ENCODE measurements around the gene PDZD8.
"Not testable (repeated sequence)": the region's sequence is repeated elsewhere in the genome, so short reads cannot be mapped to it uniquely, and the experiment has no call there.

The PDZD8 gene

DNA sequence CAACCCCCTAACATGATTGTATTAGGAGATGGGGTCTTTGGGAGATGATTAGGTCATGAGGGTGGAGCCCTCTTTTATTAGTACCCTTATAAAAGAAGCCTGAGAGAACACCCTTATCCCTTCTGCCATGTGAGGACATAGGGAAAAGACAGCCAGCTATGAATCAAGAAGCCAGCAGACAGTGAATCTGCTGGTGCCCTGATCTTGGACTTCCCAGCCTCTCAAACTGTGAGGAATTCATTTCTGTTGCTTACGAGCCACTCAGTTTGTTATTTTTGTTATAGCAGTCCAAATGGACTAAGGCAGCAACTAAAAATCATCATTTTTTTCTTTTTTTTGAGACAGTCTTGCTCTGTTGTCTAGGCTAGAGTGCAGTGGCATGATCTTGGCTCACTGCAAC lies 74.6 kb downstream of the PDZD8 start:
- DNase-seq (ENCODE audit: extremely low spot score) = no peak
- ChIA-PET POLR2A (no interaction called here), CTCF (interaction anchor here (1.5 kb wide), 1 partner anchor 84 kb away, joined by 4 read pairs; no protein-coding TSS in a partner anchor)
- TF ChIP-seq, protein P1, sequence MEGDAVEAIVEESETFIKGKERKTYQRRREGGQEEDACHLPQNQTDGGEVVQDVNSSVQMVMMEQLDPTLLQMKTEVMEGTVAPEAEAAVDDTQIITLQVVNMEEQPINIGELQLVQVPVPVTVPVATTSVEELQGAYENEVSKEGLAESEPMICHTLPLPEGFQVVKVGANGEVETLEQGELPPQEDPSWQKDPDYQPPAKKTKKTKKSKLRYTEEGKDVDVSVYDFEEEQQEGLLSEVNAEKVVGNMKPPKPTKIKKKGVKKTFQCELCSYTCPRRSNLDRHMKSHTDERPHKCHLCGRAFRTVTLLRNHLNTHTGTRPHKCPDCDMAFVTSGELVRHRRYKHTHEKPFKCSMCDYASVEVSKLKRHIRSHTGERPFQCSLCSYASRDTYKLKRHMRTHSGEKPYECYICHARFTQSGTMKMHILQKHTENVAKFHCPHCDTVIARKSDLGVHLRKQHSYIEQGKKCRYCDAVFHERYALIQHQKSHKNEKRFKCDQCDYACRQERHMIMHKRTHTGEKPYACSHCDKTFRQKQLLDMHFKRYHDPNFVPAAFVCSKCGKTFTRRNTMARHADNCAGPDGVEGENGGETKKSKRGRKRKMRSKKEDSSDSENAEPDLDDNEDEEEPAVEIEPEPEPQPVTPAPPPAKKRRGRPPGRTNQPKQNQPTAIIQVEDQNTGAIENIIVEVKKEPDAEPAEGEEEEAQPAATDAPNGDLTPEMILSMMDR (IDR thresholded peaks at IDR 0.05; ENCODE audit: control extremely low read depth, extremely low read depth, low read depth, missing control alignments) = no peak

DNA sequence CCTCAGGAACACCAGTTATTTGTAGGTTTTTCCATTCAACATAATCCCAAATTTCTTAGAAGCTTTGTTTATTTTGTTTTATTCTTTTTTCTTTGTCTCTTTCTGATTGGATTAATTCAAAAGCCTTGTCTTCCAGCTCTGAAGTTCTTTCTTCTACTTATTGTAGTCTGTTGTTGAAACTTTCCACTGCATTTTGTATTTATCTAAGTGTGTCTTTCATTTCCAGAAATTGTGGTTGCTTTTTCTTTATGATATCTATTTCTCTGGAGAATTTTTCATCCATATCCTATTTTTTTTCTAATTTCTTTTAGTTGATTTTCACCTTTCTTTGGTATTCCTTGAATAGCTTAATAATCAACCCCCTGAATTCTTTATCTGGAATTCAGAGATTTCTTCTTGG lies 75.8 kb downstream of the PDZD8 start:
- ChIA-PET POLR2A (no interaction called here), CTCF (interaction anchor here (1.3 to 1.6 kb wide), 2 partner anchors 20 to 83 kb away, joined by 4 to 5 read pairs; no protein-coding TSS in a partner anchor)
- TF ChIP-seq, protein P1 (IDR thresholded peaks at IDR 0.05; ENCODE audit: control extremely low read depth, extremely low read depth, low read depth, missing control alignments) = no peak
- no peak for DNase-seq (ENCODE audit: extremely low spot score)

DNA sequence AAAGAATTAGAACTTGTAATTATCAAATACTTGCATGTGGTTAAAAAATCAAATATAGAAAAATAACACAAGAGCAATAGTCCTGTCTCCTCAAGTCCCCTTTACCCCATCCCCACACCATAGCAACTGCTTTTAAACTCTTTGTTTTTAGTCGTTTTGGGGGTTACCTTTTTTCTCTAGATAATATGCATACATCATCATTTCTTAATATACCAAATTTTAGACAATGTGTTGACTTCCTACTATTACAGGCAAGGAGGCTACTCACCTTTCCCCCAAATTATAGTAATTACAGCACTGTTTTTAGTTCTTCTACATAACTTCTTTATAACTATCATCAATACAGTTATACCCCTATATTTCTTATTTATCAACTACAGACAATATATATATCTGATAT lies 77.0 kb downstream of the PDZD8 start:
- no peak for DNase-seq (ENCODE audit: extremely low spot score)
- CTCF ChIA-PET = no interaction called here
- TF ChIP-seq, protein P1 (IDR thresholded peaks at IDR 0.05; ENCODE audit: control extremely low read depth, extremely low read depth, low read depth, missing control alignments) = no peak
- POLR2A ChIA-PET = no interaction called here

DNA sequence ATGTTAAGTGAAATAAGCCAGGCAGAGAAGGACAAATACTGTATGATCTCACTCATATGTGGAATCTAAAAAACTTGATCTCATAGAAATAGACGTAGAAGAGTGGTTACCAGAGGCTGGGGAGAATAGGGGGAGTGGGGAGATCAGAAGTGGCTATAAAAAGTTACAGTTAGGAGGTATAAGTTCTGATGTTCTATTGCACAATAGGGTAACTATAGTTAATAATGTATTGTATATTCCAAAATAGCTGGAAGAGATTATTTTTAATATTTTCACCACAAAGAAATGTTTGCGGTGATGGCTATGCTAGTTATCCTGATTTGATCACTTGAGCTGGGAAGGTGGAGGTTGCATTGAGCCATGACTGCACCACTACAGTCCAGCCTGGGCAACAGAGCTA lies 80.5 kb downstream of the PDZD8 start:
- DNase-seq (ENCODE audit: extremely low spot score) = no peak
- TF ChIP-seq, protein P1 (IDR thresholded peaks at IDR 0.05; ENCODE audit: control extremely low read depth, extremely low read depth, low read depth, missing control alignments) = no peak
- ChIA-PET CTCF (no interaction called here), POLR2A (no interaction called here)

DNA sequence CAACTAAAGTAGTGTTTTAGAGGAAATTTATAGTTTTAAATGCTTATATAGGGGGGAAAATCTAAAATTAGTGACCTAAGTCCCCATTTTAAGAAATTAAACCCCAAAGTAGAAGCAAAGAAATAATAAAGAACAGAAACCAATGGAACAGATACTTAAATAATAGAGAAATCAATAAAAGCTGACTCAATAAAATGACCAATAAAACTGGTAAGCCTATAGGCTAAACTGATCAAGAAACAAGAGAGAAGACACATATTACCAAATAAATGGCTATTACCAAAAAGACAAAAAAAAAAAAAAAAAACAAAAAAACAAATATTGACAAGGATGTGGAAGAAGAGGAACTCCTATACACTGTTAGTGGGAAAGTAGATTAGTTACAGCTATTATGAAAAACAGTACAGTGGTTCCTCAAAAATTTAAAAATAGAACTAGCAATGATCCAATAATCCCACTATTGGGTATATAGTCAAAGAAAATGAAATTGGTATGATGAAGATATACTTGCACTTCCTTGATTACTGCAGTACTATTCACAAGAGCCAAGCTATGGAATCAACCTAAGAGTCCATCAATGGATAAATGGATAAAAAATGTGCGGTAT lies 81.1 kb downstream of the PDZD8 start:
- TF ChIP-seq, protein P1 (IDR thresholded peaks at IDR 0.05; ENCODE audit: control extremely low read depth, extremely low read depth, low read depth, missing control alignments) = no peak
- DNase-seq (ENCODE audit: extremely low spot score) = no peak
- ChIA-PET CTCF (no interaction called here), POLR2A (no interaction called here)

DNA sequence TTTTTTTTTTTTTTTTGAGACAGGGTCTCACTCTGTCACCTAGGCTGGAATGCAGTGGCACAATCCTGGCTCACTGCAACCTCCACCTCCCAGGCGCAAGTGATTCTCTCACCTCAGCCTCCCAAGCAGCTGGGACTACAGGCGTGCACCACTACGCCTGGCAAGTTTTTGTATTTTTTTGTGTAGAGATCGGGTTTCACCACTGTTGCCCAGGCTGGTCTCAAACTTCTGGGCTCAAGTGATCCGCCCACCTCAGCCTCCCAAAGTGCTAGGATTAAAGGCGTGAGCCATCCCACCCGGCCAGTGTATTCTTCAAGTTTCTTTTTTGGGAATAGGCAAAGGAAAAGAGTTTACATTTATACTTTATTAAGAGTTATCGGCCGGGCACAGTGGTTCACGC lies 84.4 kb downstream of the PDZD8 start:
- DNase-seq (ENCODE audit: extremely low spot score); POLR2A ChIA-PET; CTCF ChIA-PET: not testable (repeated sequence)

DNA sequence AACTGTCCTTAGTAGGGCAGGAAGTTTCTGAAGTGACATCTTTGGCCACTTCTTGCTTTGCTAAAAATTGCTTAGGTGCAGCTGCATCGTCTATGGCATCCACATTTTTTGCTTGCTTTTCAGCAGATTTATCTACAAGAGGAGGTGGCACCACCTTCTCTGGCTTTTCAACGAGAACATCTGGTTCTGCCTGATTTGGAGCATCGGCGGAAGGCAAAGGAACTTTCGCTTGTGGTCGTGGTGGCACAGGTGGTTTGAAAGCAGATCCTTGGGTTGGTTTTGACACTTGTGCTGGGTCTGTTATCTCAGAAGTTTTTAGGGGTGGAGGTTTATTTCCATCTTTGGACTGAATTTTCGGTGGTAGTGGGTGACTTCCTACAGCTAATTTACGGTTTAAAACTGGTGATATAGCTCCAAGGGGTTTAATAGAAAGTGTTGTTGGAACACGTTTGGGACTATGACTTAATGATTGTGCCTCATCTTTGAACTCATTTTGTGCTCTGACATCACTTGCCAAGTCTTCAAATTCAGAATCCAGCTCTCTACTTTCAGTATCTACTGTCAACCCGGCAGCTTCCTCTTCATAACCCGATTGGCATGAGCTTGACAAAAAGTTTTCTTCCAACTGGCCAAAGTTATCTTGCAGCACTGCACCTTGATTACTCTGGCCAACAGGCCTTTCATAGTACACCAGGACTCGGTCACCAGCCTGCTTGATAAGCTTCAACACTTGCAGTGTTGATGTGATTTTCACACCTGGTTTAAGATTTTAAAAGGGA lies 90.3 kb downstream of the PDZD8 start:
- ChIA-PET POLR2A (no interaction called here), CTCF (interaction anchor here (0.8 to 2.8 kb wide), 3 partner anchors 9 to 68 kb away, joined by 3 to 14 read pairs (median 7); no protein-coding TSS in a partner anchor)

More for the DNA sequence above, 90.3 kb downstream of the PDZD8 start:
- no peak for DNase-seq (ENCODE audit: extremely low spot score)
- TF ChIP-seq, protein P1 (IDR thresholded peaks at IDR 0.05; ENCODE audit: control extremely low read depth, extremely low read depth, low read depth, missing control alignments) = no peak
